HEK293T (cell line): Measurements from ENCODE around the gene ZNF599.

Experiments
- ARNT ChIP-seq: fragments of 450-650 bp; IDR thresholded peaks from 2 replicates; pipeline ENCODE4 v1.6.1; 2017; ENCODE audit warnings: mild to moderate bottlenecking
- FOXM1 ChIP-seq: fragments of 450-650 bp; IDR thresholded peaks from 2 replicates; pipeline ENCODE4 v1.6.1; 2017; ENCODE audit warnings: mild to moderate bottlenecking, borderline replicate concordance
- NFRKB ChIP-seq: fragments of 450-650 bp; IDR thresholded peaks from 2 replicates; pipeline ENCODE4 v1.6.1; 2016; ENCODE audit warnings: mild to moderate bottlenecking, moderate library complexity
- SP1 ChIP-seq: fragments of 450-650 bp; IDR thresholded peaks from 2 replicates; pipeline ENCODE4 v1.6.1; 2017
- SUZ12 ChIP-seq: fragments of 450-650 bp; IDR thresholded peaks from 2 replicates; pipeline ENCODE4 v1.6.1; 2016; ENCODE audit warnings: mild to moderate bottlenecking
- TARDBP ChIP-seq: fragments of 450-650 bp; IDR thresholded peaks from 2 replicates; pipeline ENCODE4 v1.6.1; 2016

DNA sequence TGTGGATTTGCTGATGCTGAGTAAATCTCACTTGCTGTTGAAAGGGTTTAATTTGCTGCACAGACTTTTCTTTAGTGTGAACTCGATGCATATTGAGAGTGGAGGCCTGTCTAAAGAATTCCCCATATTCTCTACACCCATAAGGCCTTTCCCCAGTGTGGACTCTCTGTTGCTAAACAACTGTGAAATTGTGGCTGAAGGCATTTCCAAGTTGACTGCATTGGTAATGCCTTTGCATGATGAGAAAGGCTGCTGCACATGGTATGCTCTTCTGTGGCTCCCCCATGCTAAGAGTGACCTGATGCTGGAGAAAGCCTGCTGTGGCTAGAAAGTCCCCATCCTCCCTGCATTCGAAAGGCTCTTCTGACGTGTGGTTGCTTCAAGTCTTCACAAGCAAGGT, 6.6 kb upstream of the ZNF599 start:
- no peak for TF ChIP-seq TARDBP
- TF ChIP-seq FOXM1: no peak
- no peak for TF ChIP-seq ARNT
- TF ChIP-seq SP1: no peak
- no peak for TF ChIP-seq SUZ12
- TF ChIP-seq NFRKB: no peak
